ENCODE measurements around the gene RFT1. TPM values are rescaled to one million over a fixed set of nuclear protein-coding genes. Genes with fewer than 3 reads are reported as not detected.

The RFT1 gene
- total RNA-seq, 3 donors from 2014 or later, result 14.7 to 18.7 (median 15.2) TPM

- peak overlapping the region; percentile 88 for H3K4me3 ChIP-seq
- H3K9me3 ChIP-seq, result no peaks in the 10 kb centered on the region
- intact Hi-C loops (cut with DNase I, micrococcal nuclease), result no loop called here
- no peak for TF ChIP-seq CTCF (IDR thresholded peaks at IDR 0.05)
- ATAC-seq (peak; percentile 68), DNase-seq (peak; percentile 61 to 75 (median 74))
- peaks cover 7% of the 10 kb centered on the region for H3K4me1 ChIP-seq (ENCODE audit: low read depth)
- H3K36me3 ChIP-seq (ENCODE audit: low read depth), result no peaks in the 10 kb centered on the region
Observed at GRCh38 chr3:53044711-53045517, 85.3 kb downstream of the RFT1 start.

- no peak for TF ChIP-seq CTCF (IDR thresholded peaks at IDR 0.05)
- DNase-seq (no peak), ATAC-seq (no peak)
- H3K9me3 ChIP-seq, result no peaks in the 10 kb centered on the region
- intact Hi-C loops (cut with DNase I, micrococcal nuclease), result no loop called here
- no peak overlapping the region for H3K4me3 ChIP-seq
- no peaks in the 10 kb centered on the region for H3K36me3 ChIP-seq (ENCODE audit: low read depth)
- peaks cover 7% of the 10 kb centered on the region for H3K4me1 ChIP-seq (ENCODE audit: low read depth)
Observed at GRCh38 chr3:53044371-53044710, 85.9 kb downstream of the RFT1 start.

DNA sequence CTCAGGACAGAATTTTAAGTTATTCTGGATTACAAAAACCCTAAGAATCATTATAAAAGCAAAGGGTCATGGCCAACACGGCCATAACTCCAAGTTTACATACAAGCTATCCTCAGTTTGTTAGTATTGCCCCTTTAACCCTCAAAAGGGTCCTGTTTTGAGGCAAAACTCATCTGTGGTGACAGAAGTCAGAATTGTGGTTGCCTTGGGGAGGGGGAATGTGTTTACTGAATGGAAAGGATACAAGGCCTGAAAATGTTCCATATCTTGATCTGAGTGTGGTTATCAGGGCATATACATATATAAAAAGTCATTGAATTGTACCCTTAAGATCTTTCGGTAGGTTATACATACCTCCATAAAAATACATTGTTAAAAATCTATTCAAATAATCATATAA lies 86.5 kb downstream of the RFT1 start:
- Histone ChIP-seq H3K4me1 (ENCODE audit: low read depth) (peaks cover 7% of the 10 kb centered on the region), H3K4me3 (no peak overlapping the region), H3K36me3 (ENCODE audit: low read depth) (no peaks in the 10 kb centered on the region), H3K9me3 (no peaks in the 10 kb centered on the region)
- intact Hi-C loops (cut with DNase I, micrococcal nuclease), result no loop called here
- no peak for TF ChIP-seq CTCF (IDR thresholded peaks at IDR 0.05)
- ATAC-seq, result no peak
- no peak for DNase-seq

- Histone ChIP-seq H3K9me3 (no peaks in the 10 kb centered on the region), H3K4me3 (no peak overlapping the region), H3K4me1 (ENCODE audit: low read depth) (peaks cover 7% of the 10 kb centered on the region), H3K36me3 (ENCODE audit: low read depth) (no peaks in the 10 kb centered on the region)
- intact Hi-C loops (cut with DNase I, micrococcal nuclease), result no loop called here
- TF ChIP-seq CTCF (IDR thresholded peaks at IDR 0.05), result no peak
- no peak for ATAC-seq
- DNase-seq, result no peak
Observed at GRCh38 chr3:53042651-53043050, 87.6 kb downstream of the RFT1 start.

DNA sequence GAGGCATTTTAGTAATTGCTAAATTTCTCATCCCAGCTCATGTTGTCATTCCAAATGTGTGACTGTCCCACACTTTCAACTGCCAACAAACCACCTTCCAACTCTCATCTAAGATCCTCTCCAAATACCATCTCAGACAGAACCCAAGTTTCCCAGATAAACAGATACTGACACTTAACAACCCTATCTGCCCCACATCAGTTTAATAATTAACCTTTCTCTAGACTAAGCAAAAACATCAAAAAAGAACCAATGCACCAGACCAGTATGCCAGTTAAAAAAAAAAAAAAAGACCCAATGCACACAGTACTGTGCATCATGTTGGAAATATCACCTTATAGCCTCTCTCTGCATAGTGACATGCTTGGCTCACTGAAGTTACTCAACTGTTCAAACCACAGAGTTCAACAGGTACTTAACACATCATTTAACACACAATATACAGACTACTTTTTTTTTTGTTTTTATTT lies 89.8 kb downstream of the RFT1 start:
- peaks cover 3% of the 10 kb centered on the region for H3K4me1 ChIP-seq (ENCODE audit: low read depth)
- ATAC-seq (no peak), DNase-seq (no peak)
- no peak for TF ChIP-seq CTCF (IDR thresholded peaks at IDR 0.05)
- intact Hi-C loops (cut with DNase I, micrococcal nuclease), result no loop called here
- no peak overlapping the region for H3K4me3 ChIP-seq
- no peaks in the 10 kb centered on the region for H3K36me3 ChIP-seq (ENCODE audit: low read depth)
- H3K9me3 ChIP-seq, result no peaks in the 10 kb centered on the region
